Testis (tissue), 2 donors: ENCODE data around the gene SLC46A2.

ENCODE experiments used
- POLR2A ChIP-seq: fragments of 450-650 bp; IDR thresholded peaks from one replicate; pipeline ENCODE4 v1.6.1; 2017; ENCODE audit warnings: antibody characterized with exemption, mild to moderate bottlenecking, moderate library complexity
- TF ChIP-seq, protein P1 (sequence below), 3 experiments: fragments of 450-650 bp in 2 of 3; fragments of 200-600 bp in 1 of 3; sonication (generic) in 1 of 3; IDR thresholded peaks; one replicate each; pipeline ENCODE4 v1.5.1; 2016 to 2019; ENCODE audit warnings: antibody characterized with exemption in 3 of 3, mild to moderate bottlenecking in 2 of 3, moderate library complexity in 1 of 3

- TF ChIP-seq, protein P1, sequence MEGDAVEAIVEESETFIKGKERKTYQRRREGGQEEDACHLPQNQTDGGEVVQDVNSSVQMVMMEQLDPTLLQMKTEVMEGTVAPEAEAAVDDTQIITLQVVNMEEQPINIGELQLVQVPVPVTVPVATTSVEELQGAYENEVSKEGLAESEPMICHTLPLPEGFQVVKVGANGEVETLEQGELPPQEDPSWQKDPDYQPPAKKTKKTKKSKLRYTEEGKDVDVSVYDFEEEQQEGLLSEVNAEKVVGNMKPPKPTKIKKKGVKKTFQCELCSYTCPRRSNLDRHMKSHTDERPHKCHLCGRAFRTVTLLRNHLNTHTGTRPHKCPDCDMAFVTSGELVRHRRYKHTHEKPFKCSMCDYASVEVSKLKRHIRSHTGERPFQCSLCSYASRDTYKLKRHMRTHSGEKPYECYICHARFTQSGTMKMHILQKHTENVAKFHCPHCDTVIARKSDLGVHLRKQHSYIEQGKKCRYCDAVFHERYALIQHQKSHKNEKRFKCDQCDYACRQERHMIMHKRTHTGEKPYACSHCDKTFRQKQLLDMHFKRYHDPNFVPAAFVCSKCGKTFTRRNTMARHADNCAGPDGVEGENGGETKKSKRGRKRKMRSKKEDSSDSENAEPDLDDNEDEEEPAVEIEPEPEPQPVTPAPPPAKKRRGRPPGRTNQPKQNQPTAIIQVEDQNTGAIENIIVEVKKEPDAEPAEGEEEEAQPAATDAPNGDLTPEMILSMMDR (IDR thresholded peaks at IDR 0.05), result no peak
- no peak for TF ChIP-seq POLR2A
These were observed 48.7 kb upstream of the SLC46A2 start for GRCh38 chr9:112939418-112939817.
